Suprapubic skin (tissue), 4 donors: Measurements from ENCODE around the gene RPUSD1. TPM values are rescaled to one million over a fixed set of nuclear protein-coding genes. Genes with fewer than 3 reads are reported as not detected.

ENCODE experiments used
- DNase-seq, 2 donors: peaks; one replicate each; pipeline ENCODE4 v3.0.0-alpha.2; 2019; ENCODE audit warnings: low spot score in 2 of 2
- H3K27ac ChIP-seq: fragments of 200-600 bp; sonication (generic); one replicate; pipeline ENCODE4 v1.5.1; 2019
- H3K27me3 ChIP-seq: fragments of 200-600 bp; sonication (generic); one replicate; pipeline ENCODE4 v1.5.1; 2019
- H3K36me3 ChIP-seq: fragments of 200-600 bp; sonication (generic); one replicate; pipeline ENCODE4 v1.5.1; 2019
- H3K4me1 ChIP-seq: fragments of 200-600 bp; sonication (generic); one replicate; pipeline ENCODE4 v1.5.1; 2019
- H3K4me3 ChIP-seq: fragments of 200-600 bp; sonication (generic); one replicate; pipeline ENCODE4 v1.5.1; 2019; ENCODE audit warnings: mild to moderate bottlenecking
- H3K9me3 ChIP-seq: fragments of 200-600 bp; sonication (generic); one replicate; pipeline ENCODE4 v1.5.1; 2019
- CTCF ChIP-seq, 2 donors: fragments of 200-600 bp in 1 of 2; fragments of 450-650 bp in 1 of 2; sonication (generic) in 1 of 2; IDR thresholded peaks; one replicate each; pipeline ENCODE4 v1.5.1; 2016 to 2019; ENCODE audit warnings: antibody characterized with exemption in 2 of 2, mild to moderate bottlenecking in 1 of 2, moderate library complexity in 1 of 2
- EP300 ChIP-seq: sonication (generic); formaldehyde crosslinking; IDR thresholded peaks from one replicate; pipeline ENCODE4 v1.6.1; 2017; ENCODE audit warnings: antibody characterized with exemption
- POLR2A ChIP-seq, 2 donors: fragments of 450-650 bp; IDR thresholded peaks; one replicate each; pipeline ENCODE4 v1.6.1; 2017; ENCODE audit warnings: antibody characterized with exemption in 2 of 2, mild to moderate bottlenecking in 2 of 2, moderate library complexity in 2 of 2
- POLR2AphosphoS5 ChIP-seq, 3 donors: sonication (generic); formaldehyde crosslinking; IDR thresholded peaks; one replicate each; pipeline ENCODE4 v1.6.1; 2017; ENCODE audit warnings: antibody characterized with exemption in 3 of 3
- WGBS: methylation state at CpG from one replicate; pipeline ENCODE4 v1.1.5; 2018; 5-methylcytosine and 5-hydroxymethylcytosine counted together
- total RNA-seq, 4 donors: library from RNA; depleted of rRNA; stranded (reverse); fragments of >200 nt; gene quantifications; one replicate each; pipeline ENCODE4 v1.1.0, GENCODE V29; 2016

Gene RPUSD1
- total RNA-seq, 4 donors from 2014 or later: 13.6 to 27.1 (median 21.8) TPM

DNA sequence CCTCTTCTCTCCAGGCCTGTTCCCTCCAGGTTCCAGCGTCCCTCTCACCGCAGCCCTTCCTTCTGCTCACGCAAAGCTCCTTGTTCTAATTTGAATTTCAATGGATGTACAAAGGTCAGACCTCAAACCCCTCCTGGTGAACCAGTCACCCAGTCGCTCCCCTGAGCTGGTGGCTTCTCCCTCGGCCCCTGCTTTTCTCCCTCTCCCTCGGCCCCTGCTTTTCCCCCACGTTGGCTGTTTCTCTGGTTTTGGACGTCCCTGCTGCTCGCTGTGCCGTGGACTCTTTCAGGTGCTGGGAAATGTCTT, 36.2 kb downstream of the RPUSD1 start:
- no peak overlapping the region for H3K4me3 ChIP-seq

GRCh38 chr16:751152-752006, 36.8 kb downstream of the RPUSD1 start:
- Histone ChIP-seq H3K27ac (no peak overlapping the region), H3K9me3 (no peaks in the 10 kb centered on the region), H3K4me1 (peaks cover 7% of the 10 kb centered on the region), H3K4me3 (no peak overlapping the region), H3K27me3 (peaks cover 25% of the 10 kb centered on the region), H3K36me3 (no peaks in the 10 kb centered on the region)
- WGBS: 54% methylated on average over 39 of the region's 39 CpGs
- TF ChIP-seq POLR2AphosphoS5 (IDR thresholded peaks at IDR 0.05) (no peak), POLR2A (IDR thresholded peaks at IDR 0.05) (no peak), CTCF (IDR thresholded peaks at IDR 0.05) (no peak), EP300 (no peak)
- no peak for DNase-seq

More for the DNA sequence above, 36.2 kb downstream of the RPUSD1 start:
- WGBS: 23% methylated on average over 10 of the region's 10 CpGs
- peaks cover 7% of the 10 kb centered on the region for H3K4me1 ChIP-seq
- TF ChIP-seq POLR2AphosphoS5 (IDR thresholded peaks at IDR 0.05) (no peak), POLR2A (IDR thresholded peaks at IDR 0.05) (no peak), EP300 (no peak), CTCF (IDR thresholded peaks at IDR 0.05) (no peak)
- peaks cover 25% of the 10 kb centered on the region for H3K27me3 ChIP-seq
- no peak overlapping the region for H3K27ac ChIP-seq
- H3K9me3 ChIP-seq: no peaks in the 10 kb centered on the region
- no peak for DNase-seq
- no peaks in the 10 kb centered on the region for H3K36me3 ChIP-seq

DNA sequence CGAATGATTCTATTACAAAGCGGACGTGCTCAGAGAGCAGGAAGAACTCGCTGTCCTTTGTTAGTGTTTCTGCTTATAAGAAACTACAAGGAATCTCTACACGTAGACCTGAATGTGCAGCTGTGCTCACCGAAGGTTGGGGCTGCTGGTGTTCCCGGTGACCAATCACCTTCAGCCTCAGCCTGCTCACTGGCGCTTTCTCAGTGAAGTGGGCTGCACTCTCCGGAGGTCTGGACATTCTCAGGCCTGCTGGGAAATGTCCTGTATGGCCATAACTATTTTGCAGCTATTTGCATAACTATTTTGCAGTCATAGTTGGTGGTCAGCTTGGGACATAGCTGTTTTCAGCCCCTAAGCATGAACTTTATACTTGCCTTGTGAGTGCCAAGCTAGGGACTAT, 37.7 kb downstream of the RPUSD1 start:
- Histone ChIP-seq H3K9me3 (no peaks in the 10 kb centered on the region), H3K4me3 (no peak overlapping the region), H3K27me3 (peaks cover 25% of the 10 kb centered on the region), H3K36me3 (no peaks in the 10 kb centered on the region), H3K27ac (no peak overlapping the region), H3K4me1 (peaks cover 7% of the 10 kb centered on the region)
- no peak for DNase-seq
- TF ChIP-seq POLR2AphosphoS5 (IDR thresholded peaks at IDR 0.05) (no peak), POLR2A (IDR thresholded peaks at IDR 0.05) (no peak)
- WGBS: 74% methylated on average over 9 of the region's 9 CpGs

DNA sequence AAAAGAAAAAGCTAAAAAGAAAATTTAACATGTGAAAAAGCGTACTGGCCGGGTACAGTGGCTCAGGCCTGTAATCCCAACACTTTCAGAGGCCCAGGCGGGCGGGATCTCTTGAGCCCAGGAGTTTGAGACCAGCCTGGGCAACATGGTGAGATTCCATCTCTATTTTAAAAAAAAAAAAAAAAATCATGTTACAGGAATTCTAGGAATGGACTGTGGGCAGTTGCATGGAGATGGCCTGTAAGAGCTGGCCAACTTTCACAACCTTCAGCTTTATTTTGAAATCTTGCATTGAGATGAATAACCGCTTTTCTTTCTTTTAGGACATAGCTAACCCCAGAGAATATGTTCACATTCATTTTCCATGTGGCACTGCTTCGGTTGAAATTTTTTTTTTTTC, 39.2 kb downstream of the RPUSD1 start:
- TF ChIP-seq CTCF (IDR thresholded peaks at IDR 0.05) (no peak), POLR2A (IDR thresholded peaks at IDR 0.05) (no peak), POLR2AphosphoS5 (IDR thresholded peaks at IDR 0.05) (no peak), EP300 (no peak)
- H3K36me3 ChIP-seq: no peaks in the 10 kb centered on the region
- H3K27ac ChIP-seq: no peak overlapping the region
- 87% methylated on average over 6 of the region's 6 CpGs for WGBS
- no peaks in the 10 kb centered on the region for H3K9me3 ChIP-seq
- peaks cover 7% of the 10 kb centered on the region for H3K4me1 ChIP-seq
- DNase-seq: no peak
- H3K4me3 ChIP-seq: no peak overlapping the region
- peaks cover 23% of the 10 kb centered on the region for H3K27me3 ChIP-seq

DNA sequence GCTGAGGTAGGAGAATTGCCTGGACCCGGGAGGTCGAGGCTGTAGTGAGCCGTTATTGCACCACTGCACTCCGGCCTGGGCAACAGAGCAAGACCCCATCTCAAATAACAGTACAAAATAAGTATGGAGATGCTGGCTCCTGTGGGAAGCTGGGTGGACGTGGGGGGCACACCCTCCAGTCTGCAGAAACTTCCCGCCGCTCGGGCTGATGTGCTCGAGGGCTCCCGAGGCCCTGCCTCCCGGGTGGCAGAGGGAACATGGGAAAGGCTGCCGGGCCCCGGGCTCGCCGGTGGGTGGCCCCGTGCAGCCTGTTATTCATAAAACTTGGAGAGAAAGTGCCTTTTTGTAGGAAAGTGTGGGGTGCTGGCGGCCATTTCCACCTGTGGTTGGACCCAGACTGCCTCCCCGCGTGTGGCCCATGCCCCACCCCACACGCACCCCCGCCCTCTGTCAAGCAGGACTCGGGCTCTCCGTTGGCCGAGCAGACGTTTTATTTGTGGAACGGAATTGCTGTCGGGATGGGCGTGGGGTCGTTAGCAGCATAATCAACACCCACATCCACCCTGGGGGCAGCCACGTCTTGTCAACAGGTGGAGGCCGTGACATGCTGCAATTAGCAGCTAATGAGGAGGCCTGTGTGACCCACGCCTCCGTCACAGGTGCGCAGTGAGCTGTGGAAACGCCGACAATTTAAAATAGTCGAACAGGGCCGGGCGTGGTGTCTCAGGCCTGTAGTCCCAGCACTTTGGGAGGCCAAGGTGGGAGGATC, 40.0 kb downstream of the RPUSD1 start:
- H3K27ac ChIP-seq: no peak overlapping the region
- TF ChIP-seq EP300 (no peak), POLR2A (IDR thresholded peaks at IDR 0.05) (no peak), CTCF (IDR thresholded peaks at IDR 0.05) (no peak), POLR2AphosphoS5 (IDR thresholded peaks at IDR 0.05) (no peak)
- H3K4me1 ChIP-seq: peaks cover 7% of the 10 kb centered on the region
- 63% methylated on average over 16 of the region's 39 CpGs for WGBS
- H3K4me3 ChIP-seq: no peak overlapping the region
- no peak for DNase-seq
- no peaks in the 10 kb centered on the region for H3K9me3 ChIP-seq
- H3K36me3 ChIP-seq: no peaks in the 10 kb centered on the region
- H3K27me3 ChIP-seq: peaks cover 17% of the 10 kb centered on the region
